Measurements from ENCODE around the gene HSD11B1L.

The HSD11B1L gene

GRCh38 chr19:5705552-5705951, 24.7 kb downstream of the HSD11B1L start:
- Mint-ChIP-seq H3K9me3 (no peaks in the 10 kb centered on the region), H3K27me3 (no peaks in the 10 kb centered on the region), H3K4me3 (no peak overlapping the region), H3K27ac (peak overlapping the region in 1 of 2 donors; percentile 66), H3K4me1 (ENCODE audit: low read depth in 2 of 2) (peaks cover 0 to 3% of the 10 kb centered on the region in 2 donors), H3K36me3 (ENCODE audit: insufficient read depth) (peaks cover 86% of the 10 kb centered on the region)
- ATAC-seq (replicated peaks) (no peak), DNase-seq (no peak)

GRCh38 chr19:5706876-5707573, 26.2 kb downstream of the HSD11B1L start:
- peak overlapping the region in 1 of 2 donors; percentile 66 for H3K27ac Mint-ChIP-seq
- peaks cover 87% of the 10 kb centered on the region for H3K36me3 Mint-ChIP-seq (ENCODE audit: insufficient read depth)
- ATAC-seq (replicated peaks) (no peak), DNase-seq (no peak)
- peaks cover 0 to 3% of the 10 kb centered on the region in 2 donors for H3K4me1 Mint-ChIP-seq (ENCODE audit: low read depth in 2 of 2)
- no peak overlapping the region for H3K4me3 Mint-ChIP-seq
- no peaks in the 10 kb centered on the region for H3K9me3 Mint-ChIP-seq
- no peaks in the 10 kb centered on the region for H3K27me3 Mint-ChIP-seq

GRCh38 chr19:5707576-5708575, 27.0 kb downstream of the HSD11B1L start:
- Mint-ChIP-seq H3K9me3 (no peaks in the 10 kb centered on the region), H3K4me3 (peak overlapping the region in 1 of 2 donors; percentile 19), H3K27me3 (no peaks in the 10 kb centered on the region), H3K27ac (no peak overlapping the region), H3K4me1 (ENCODE audit: low read depth in 2 of 2) (peaks cover 0 to 3% of the 10 kb centered on the region in 2 donors), H3K36me3 (ENCODE audit: insufficient read depth) (peaks cover 91% of the 10 kb centered on the region)
- DNase-seq (no peak), ATAC-seq (replicated peaks) (no peak)

- no peaks in the 10 kb centered on the region for H3K9me3 Mint-ChIP-seq
- H3K36me3 Mint-ChIP-seq (ENCODE audit: insufficient read depth) = peaks cover 86% of the 10 kb centered on the region
- no peak overlapping the region for H3K27ac Mint-ChIP-seq
- DNase-seq = no peak
- H3K27me3 Mint-ChIP-seq = no peaks in the 10 kb centered on the region
- H3K4me3 Mint-ChIP-seq = no peak overlapping the region
- ATAC-seq (replicated peaks) = no peak
- H3K4me1 Mint-ChIP-seq (ENCODE audit: low read depth in 2 of 2) = peaks cover 0 to 3% of the 10 kb centered on the region in 2 donors
Observed at GRCh38 chr19:5711025-5711424, 30.2 kb downstream of the HSD11B1L start.

GRCh38 chr19:5711713-5712161, 30.9 kb downstream of the HSD11B1L start:
- H3K4me1 Mint-ChIP-seq (ENCODE audit: low read depth in 2 of 2) = peaks cover 0 to 3% of the 10 kb centered on the region in 2 donors
- H3K9me3 Mint-ChIP-seq = no peaks in the 10 kb centered on the region
- H3K36me3 Mint-ChIP-seq (ENCODE audit: insufficient read depth) = peaks cover 82% of the 10 kb centered on the region
- no peaks in the 10 kb centered on the region for H3K27me3 Mint-ChIP-seq
- DNase-seq = no peak
- peak overlapping the region in 1 of 2 donors; percentile 46 for H3K27ac Mint-ChIP-seq
- H3K4me3 Mint-ChIP-seq = no peak overlapping the region
- no peak for ATAC-seq (replicated peaks)

- Mint-ChIP-seq H3K27me3 (no peaks in the 10 kb centered on the region), H3K9me3 (no peaks in the 10 kb centered on the region), H3K4me3 (no peak overlapping the region), H3K4me1 (ENCODE audit: low read depth in 2 of 2) (peaks cover 6 to 7% of the 10 kb centered on the region in 2 donors), H3K36me3 (ENCODE audit: insufficient read depth) (peaks cover 78% of the 10 kb centered on the region), H3K27ac (peak overlapping the region in 1 of 2 donors; percentile 35)
- ATAC-seq (replicated peaks) (no peak), DNase-seq (no peak)
Observed at GRCh38 chr19:5713228-5713627, 32.4 kb downstream of the HSD11B1L start.

- Mint-ChIP-seq H3K4me3 (no peak overlapping the region), H3K9me3 (no peaks in the 10 kb centered on the region), H3K36me3 (ENCODE audit: insufficient read depth) (peaks cover 71% of the 10 kb centered on the region), H3K27me3 (no peaks in the 10 kb centered on the region), H3K4me1 (ENCODE audit: low read depth in 2 of 2) (peaks cover 14 to 16% of the 10 kb centered on the region in 2 donors), H3K27ac (no peak overlapping the region)
- DNase-seq (no peak), ATAC-seq (replicated peaks) (no peak)
Observed at GRCh38 chr19:5714816-5715215, 34.0 kb downstream of the HSD11B1L start.

GRCh38 chr19:5717215-5717935, 36.5 kb downstream of the HSD11B1L start:
- DNase-seq (no peak), ATAC-seq (replicated peaks) (no peak)
- Mint-ChIP-seq H3K36me3 (ENCODE audit: insufficient read depth) (peaks cover 61% of the 10 kb centered on the region), H3K27ac (peak overlapping the region; percentile 91 to 97), H3K27me3 (no peaks in the 10 kb centered on the region), H3K4me1 (ENCODE audit: low read depth in 2 of 2) (peaks cover 16 to 18% of the 10 kb centered on the region in 2 donors), H3K9me3 (no peaks in the 10 kb centered on the region), H3K4me3 (peak overlapping the region in 1 of 2 donors; percentile 93)

- DNase-seq = no peak
- H3K36me3 Mint-ChIP-seq (ENCODE audit: insufficient read depth) = peaks cover 53% of the 10 kb centered on the region
Observed at GRCh38 chr19:5718037-5718578, 37.3 kb downstream of the HSD11B1L start.

GRCh38 chr19:5718579-5719273, 37.9 kb downstream of the HSD11B1L start:
- Mint-ChIP-seq H3K4me1 (ENCODE audit: low read depth in 2 of 2) (peaks cover 16 to 18% of the 10 kb centered on the region in 2 donors), H3K27ac (peak overlapping the region; percentile 91 to 97), H3K27me3 (no peaks in the 10 kb centered on the region), H3K9me3 (no peaks in the 10 kb centered on the region), H3K4me3 (peak overlapping the region; percentile 87 to 93), H3K36me3 (ENCODE audit: insufficient read depth) (peaks cover 47% of the 10 kb centered on the region)
- ATAC-seq (replicated peaks) = no peak
- no peak for DNase-seq

More at GRCh38 chr19:5718037-5718578, 37.3 kb downstream of the HSD11B1L start:
- Mint-ChIP-seq H3K4me1 (ENCODE audit: low read depth in 2 of 2) (peaks cover 16 to 18% of the 10 kb centered on the region in 2 donors), H3K27ac (peak overlapping the region; percentile 91 to 97), H3K9me3 (no peaks in the 10 kb centered on the region), H3K27me3 (no peaks in the 10 kb centered on the region), H3K4me3 (peak overlapping the region; percentile 87 to 93)
- ATAC-seq (replicated peaks) = no peak

GRCh38 chr19:5719274-5719960, 38.6 kb downstream of the HSD11B1L start:
- Mint-ChIP-seq H3K27ac (peak overlapping the region; percentile 91 to 97), H3K36me3 (ENCODE audit: insufficient read depth) (peaks cover 40% of the 10 kb centered on the region), H3K9me3 (no peaks in the 10 kb centered on the region), H3K4me1 (ENCODE audit: low read depth in 2 of 2) (peaks cover 16 to 18% of the 10 kb centered on the region in 2 donors), H3K4me3 (peak overlapping the region; percentile 87 to 93), H3K27me3 (no peaks in the 10 kb centered on the region)
- ATAC-seq (replicated peaks) (no peak), DNase-seq (peak in 2 of 3 experiments; percentile 21 to 25)

Measured in effector memory CD8-positive, alpha-beta T cell (primary cell).